Natural killer cell treated with Interleukin-12 subunit alpha and Interleukin-12 subunit beta and Interleukin-15 and Interleukin-18, amount 100 ng/mL, for 72 hours (primary cell): ENCODE measurements around the gene MAP3K6. TPM values are rescaled to one million over a fixed set of nuclear protein-coding genes. Genes with fewer than 3 reads are reported as not detected.

Experiments used
- ATAC-seq, 2 donors: fragments of 150-1000 bp; cut with Tn5 transposase in 1 of 2; sonication (Bioruptor Pico), chemical (Tn5 transposase) in 1 of 2; 2 replicates each; pipeline ENCODE4 v1.10.0; 2021
- DNase-seq: peaks from one replicate; pipeline ENCODE4 v3.0.0; 2022; ENCODE audit warnings: low spot score
- H3K27ac Mint-ChIP-seq, 2 donors: 1 replicate in 1 of 2; 2 replicates in 1 of 2; pipeline ENCODE4 v1.8.0; 2022; ENCODE audit warnings: mixed read lengths in 2 of 2, mild to moderate bottlenecking in 1 of 2, moderate library complexity in 1 of 2
- H3K27me3 Mint-ChIP-seq, 2 donors: 1 replicate in 1 of 2; 2 replicates in 1 of 2; pipeline ENCODE4 v1.8.0; 2022; ENCODE audit warnings: mixed read lengths in 2 of 2
- H3K36me3 Mint-ChIP-seq: one replicate; pipeline ENCODE4 v1.8.0; 2022; ENCODE audit warnings: mixed read lengths
- H3K4me1 Mint-ChIP-seq, 2 donors: 1 replicate in 1 of 2; 2 replicates in 1 of 2; pipeline ENCODE4 v1.8.0; 2022; ENCODE audit warnings: low read depth in 2 of 2, mixed read lengths in 2 of 2, mild to moderate bottlenecking in 1 of 2
- H3K4me3 Mint-ChIP-seq: one replicate; pipeline ENCODE4 v1.8.0; 2022; ENCODE audit warnings: mixed read lengths
- H3K9me3 Mint-ChIP-seq: 2 replicates; pipeline ENCODE4 v1.8.0; 2022; ENCODE audit warnings: mixed read lengths
- total RNA-seq, 2 donors: library from RNA; stranded (reverse); gene quantifications; one replicate each; pipeline ENCODE4 v1.2.3, GENCODE V29; 2022

Gene MAP3K6
- total RNA-seq, 2 donors from 2014 or later: 8.5 TPM

DNA sequence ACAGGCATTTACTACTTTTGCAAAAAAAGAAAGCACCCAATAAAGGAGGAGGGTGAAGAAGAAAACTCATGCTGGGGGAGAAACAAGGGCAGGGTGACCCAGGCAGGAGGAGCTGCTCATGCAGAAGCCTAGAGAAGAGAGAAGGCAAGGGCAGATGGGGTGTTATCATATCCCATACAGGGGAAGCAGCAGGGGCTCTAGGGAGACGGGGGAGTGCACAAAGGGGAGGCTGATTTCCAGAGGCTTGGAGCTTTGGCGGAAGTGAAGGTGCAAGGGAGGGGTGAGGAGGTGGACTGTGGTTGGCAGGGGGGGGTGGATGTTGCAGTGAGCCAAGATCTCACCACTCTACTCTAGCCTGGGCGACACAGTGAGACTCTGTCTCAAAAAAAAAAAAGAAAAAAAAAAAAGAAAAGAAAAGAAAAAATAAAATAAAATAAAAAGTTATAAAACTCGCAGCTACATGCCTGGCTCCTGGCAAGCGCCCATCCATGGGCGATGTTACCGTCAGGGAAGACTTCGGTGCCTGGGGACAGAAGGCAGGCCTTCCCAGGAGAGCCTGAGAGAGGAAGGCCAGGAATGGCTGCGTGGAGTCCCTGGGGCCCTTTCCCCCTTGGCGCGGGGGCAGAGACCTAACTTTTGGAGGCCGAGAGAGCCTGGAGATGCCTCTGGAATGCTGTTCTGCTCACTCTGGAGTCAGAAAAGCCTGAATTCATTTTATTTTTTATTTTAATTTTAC is 11.2 kb upstream of the MAP3K6 start:
- H3K4me1 Mint-ChIP-seq: no peaks in the 10 kb centered on the region
- no peaks in the 10 kb centered on the region for H3K9me3 Mint-ChIP-seq
- no peak overlapping the region for H3K4me3 Mint-ChIP-seq
- H3K27me3 Mint-ChIP-seq: peaks cover 0 to 7% of the 10 kb centered on the region in 2 donors
- no peak overlapping the region for H3K27ac Mint-ChIP-seq
- DNase-seq (peak; percentile 50), ATAC-seq (no peak)
- H3K36me3 Mint-ChIP-seq: no peaks in the 10 kb centered on the region

DNA sequence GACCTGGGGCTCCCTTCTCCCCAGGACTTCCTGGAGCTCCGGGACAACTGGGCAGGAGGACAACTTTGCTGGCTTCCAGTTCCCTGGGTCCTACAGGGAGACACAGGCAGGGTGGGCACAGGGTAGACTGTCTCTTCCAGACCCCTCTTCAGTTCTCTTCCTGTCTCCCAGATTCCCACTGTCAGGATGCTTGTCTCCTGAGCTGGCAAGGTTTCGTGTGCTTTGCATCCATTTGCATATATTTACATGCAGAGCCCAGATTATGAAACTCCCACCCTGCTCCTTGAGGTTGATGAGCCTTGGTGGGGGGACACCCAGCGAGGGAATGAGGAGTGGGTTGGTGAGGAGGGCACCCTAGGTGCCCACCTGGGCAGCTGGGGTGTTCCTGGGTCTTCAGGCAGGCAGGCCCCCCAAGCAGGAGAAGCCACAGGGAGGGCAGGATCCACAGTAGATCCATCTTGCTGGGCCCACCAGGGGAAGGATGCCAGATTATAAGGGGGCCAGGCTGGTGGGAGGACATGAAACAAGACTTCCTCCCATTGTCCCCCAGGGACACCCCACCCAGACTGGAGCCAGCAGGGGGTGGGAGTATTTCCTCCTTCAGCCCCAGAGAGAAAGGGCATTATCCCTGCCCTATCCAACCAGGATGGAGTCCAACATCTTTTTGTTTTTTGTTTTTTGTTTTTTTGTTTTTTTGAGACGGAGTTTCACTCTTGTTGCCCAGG is 7.8 kb upstream of the MAP3K6 start, which contains the start of gene FCN3:
Gene FCN3, minus strand, starts transcription at position 463 of the 725 bp plus-strand sequence. Its CDS starts 6 bp downstream, at position 457.
- Mint-ChIP-seq H3K4me1 (no peaks in the 10 kb centered on the region), H3K27me3 (peaks cover 0 to 3% of the 10 kb centered on the region in 2 donors), H3K27ac (no peak within 1 kb of the TSS), H3K36me3 (no peaks in the 10 kb centered on the region), H3K9me3 (no peaks in the 10 kb centered on the region), H3K4me3 (no peak within 1 kb of the TSS)
- DNase-seq (peak; percentile 53), ATAC-seq (no peak)

DNA sequence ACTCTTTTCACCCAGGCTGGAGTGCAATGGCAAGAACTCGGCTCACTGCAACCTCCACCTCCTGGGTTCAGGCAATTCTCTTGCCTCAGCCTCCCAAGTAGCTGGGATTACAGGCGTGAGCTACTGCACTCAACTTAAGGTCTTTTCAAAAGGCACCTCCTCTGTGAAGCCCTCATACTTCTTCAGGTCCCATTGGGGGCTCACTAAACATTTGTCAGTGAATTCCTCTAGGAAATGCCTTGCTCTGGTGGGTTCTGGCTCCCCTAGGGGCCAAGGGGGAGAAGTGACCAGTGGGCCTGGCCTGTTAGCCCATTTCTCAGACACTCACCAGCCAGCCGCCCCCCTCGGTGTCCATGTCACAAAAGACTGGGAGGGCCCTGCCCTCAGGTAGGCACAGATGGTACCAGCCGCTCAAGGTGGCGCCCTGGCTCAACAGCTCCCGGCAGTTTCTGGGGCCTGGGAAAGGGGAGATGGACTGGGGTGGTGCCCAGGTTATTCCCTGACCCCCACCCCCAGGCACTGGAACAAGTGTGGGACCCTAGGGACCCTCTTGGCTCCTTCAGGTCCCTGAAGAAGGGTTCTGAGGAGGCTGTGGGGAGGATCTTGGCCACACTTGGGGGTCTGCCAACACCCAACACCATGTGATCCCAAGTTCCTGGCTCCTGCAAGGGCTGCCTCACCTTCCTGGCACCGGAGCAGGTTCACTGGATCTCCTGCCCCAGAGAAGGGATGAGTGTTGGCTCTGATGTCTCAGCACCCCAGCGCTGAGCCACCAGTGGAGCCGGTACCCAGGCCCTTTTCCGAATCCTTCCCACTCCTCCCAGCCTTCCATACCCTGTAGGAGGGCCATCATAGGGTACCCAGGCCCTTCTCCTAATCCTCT is 6.3 kb upstream of the MAP3K6 start:
- H3K36me3 Mint-ChIP-seq: no peaks in the 10 kb centered on the region
- no peak for ATAC-seq
- no peaks in the 10 kb centered on the region for H3K9me3 Mint-ChIP-seq
- H3K4me1 Mint-ChIP-seq: peaks cover 3 to 6% of the 10 kb centered on the region in 2 donors
- H3K27ac Mint-ChIP-seq: no peak overlapping the region
- DNase-seq: peak; percentile 60
- H3K4me3 Mint-ChIP-seq: no peak overlapping the region
- peaks cover 0 to 3% of the 10 kb centered on the region in 2 donors for H3K27me3 Mint-ChIP-seq

DNA sequence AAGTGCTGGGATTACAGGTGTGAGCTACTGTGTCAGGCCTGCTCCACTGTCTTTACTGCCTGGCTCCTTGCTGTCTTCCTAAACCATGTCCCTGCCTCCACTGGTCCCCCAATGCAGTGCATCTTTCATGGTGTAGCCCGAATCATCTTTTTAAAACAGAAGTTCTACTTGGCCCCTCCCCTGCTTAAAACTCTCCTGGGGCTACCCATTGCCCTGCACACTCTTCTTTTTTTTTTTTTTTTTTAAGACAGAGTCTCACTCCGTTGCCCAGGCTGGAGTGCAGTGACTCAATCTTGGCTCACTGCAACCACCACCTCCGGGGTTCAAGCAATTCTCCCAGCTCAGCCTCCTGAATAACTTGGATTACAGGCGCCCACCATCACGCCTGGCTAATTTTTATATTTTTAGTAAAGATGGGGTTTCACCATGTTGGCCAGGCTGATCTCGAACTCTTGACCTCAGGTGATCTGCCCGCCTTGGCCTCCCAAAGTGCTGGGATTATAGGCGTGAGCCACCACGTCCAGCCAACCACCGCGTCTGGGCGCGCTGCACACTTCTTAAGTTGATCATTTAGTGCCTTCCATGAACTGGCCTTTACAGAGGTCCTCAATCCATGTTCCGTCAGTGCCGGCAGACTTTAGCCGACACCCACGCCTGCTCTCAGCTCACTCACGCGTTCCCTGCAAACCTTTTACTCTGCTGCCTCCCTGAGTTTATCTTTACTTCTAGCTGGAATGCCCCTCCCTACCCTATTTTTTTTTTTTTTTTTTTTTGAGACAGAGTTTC is 5.5 kb upstream of the MAP3K6 start:
- Mint-ChIP-seq H3K27me3 (peaks cover 0 to 3% of the 10 kb centered on the region in 2 donors), H3K9me3 (no peaks in the 10 kb centered on the region), H3K36me3 (no peaks in the 10 kb centered on the region), H3K4me3 (no peak overlapping the region), H3K27ac (no peak overlapping the region), H3K4me1 (peaks cover 3 to 6% of the 10 kb centered on the region in 2 donors)
- peak; percentile 13 for DNase-seq
- no peak for ATAC-seq

DNA sequence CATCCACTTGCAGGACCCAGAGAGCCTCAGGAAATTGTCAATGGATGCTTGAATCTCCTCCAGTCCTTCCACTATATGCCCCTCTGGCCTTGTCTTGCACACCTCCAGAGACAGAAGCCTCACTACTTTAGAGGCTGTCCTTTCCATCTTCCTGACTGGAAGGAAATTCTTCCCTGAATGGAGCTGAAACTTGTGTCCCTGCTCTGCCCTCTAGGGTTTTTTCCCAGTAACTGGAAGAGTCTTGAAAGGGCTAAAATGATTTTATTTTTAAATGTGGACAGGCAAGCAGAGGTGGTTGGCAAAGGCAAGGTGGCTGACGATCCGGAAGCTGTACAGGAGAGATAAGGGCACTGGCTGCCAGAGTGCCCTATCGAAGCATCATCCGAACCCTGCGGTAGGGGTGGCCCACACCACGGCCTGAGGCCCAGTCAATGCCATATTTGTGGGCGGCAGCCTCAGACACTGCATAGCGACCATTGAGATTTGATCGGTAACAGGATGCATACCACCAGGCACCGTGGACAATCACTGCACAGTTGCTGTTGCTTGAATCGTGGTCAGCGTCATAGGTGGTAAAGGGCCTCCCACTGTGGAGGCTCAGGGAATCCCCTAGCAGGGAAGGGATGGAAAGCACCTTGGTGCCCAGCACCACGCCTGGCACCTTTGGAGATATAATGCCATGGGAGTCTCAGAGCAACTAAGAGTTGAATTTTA is 2.3 kb upstream of the MAP3K6 start:
- ATAC-seq (peak in 1 of 2 donors; percentile 34), DNase-seq (no peak)
- Mint-ChIP-seq H3K36me3 (no peaks in the 10 kb centered on the region), H3K4me3 (no peak overlapping the region), H3K27me3 (no peaks in the 10 kb centered on the region), H3K4me1 (peaks cover 23 to 25% of the 10 kb centered on the region in 2 donors), H3K27ac (no peak overlapping the region), H3K9me3 (no peaks in the 10 kb centered on the region)

DNA sequence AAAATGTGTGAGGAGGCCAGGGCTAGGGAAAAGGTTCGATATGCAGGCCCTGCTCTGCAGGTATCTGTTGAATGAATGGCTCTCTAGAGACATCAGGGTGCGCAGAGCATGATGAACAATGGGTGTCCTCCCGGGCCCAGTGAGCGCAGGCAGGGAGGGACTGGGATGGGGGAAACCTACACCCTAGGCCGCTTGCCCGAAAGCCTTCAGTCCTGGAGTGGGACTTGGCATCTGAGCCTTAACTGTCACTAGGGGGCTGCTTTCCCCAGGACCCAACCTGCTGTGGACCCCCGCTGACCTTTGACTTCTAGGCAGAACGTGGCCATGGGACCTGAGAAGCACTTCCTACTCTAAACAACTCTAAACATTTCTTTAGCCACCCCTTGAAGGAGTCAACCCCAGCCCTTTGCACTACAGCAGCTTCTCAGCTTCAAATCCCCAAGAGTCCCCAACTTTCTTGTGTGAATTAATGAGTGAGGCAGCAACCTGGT is 444 bp upstream of the MAP3K6 start:
- Mint-ChIP-seq H3K4me3 (peak overlapping the region; percentile 75), H3K4me1 (peaks cover 23 to 25% of the 10 kb centered on the region in 2 donors), H3K36me3 (no peaks in the 10 kb centered on the region), H3K27ac (no peak overlapping the region), H3K27me3 (no peaks in the 10 kb centered on the region), H3K9me3 (no peaks in the 10 kb centered on the region)
- no peak for DNase-seq
- no peak for ATAC-seq

DNA sequence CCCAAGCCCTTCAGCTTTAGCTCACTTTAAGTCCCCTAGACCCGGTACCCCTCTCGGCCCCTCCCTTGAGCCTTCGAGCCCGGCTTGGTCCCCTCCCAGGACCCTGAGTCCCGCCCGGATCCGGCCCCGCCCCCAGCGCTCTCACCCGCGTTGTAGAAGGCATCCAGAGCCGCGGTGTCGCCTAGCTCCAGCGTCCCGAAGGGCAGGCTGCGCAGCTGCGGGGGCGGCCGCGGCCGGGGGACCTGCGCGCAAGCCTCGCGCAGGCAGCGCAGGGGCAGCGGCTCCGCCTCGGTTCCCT is 699 bp downstream of the MAP3K6 start:
- Mint-ChIP-seq H3K4me1 (peaks cover 23 to 25% of the 10 kb centered on the region in 2 donors), H3K27me3 (no peaks in the 10 kb centered on the region), H3K27ac (peak overlapping the region; percentile 77 to 81), H3K36me3 (no peaks in the 10 kb centered on the region), H3K4me3 (peak overlapping the region; percentile 90), H3K9me3 (no peaks in the 10 kb centered on the region)
- ATAC-seq (peak; percentile 80 to 84), DNase-seq (peak; percentile 89)

DNA sequence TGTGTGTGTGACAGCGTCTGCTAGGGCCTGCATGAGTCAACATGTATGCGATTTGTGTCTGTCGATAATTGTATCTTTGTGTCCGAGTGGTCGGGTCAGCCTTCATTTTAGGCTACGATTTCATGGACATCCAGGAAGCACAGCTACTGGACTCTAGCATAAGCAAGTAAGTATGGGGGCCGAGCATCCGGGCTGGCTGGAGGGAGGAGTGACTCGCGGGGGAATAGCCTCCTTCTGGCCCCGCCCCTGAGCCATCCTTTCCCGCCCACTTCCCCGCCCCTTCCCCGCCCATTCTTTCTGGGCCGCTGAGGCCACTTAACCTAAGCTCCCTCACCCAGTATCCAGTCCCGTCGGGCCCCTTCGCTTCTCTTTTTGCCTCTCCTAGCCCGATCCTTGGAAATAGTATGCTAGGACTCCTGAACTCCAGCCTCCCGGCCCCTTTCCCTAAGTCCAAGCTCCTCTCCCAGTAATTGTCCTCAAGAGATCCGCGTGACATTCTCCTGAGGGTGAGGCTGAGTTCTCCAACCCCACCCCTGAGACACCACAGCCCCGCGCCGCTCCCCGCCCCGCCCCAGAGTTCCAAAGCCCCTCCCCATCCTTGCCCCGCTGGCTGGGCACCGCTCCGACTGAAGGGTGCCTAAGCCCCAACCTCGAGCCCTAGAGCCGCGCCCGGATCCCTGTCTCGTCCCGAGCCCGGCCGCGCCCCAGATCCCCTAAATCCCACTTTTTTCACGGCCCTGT is 1.2 kb downstream of the MAP3K6 start:
- Mint-ChIP-seq H3K9me3 (no peaks in the 10 kb centered on the region), H3K4me1 (peaks cover 23 to 26% of the 10 kb centered on the region in 2 donors), H3K36me3 (no peaks in the 10 kb centered on the region)

DNA sequence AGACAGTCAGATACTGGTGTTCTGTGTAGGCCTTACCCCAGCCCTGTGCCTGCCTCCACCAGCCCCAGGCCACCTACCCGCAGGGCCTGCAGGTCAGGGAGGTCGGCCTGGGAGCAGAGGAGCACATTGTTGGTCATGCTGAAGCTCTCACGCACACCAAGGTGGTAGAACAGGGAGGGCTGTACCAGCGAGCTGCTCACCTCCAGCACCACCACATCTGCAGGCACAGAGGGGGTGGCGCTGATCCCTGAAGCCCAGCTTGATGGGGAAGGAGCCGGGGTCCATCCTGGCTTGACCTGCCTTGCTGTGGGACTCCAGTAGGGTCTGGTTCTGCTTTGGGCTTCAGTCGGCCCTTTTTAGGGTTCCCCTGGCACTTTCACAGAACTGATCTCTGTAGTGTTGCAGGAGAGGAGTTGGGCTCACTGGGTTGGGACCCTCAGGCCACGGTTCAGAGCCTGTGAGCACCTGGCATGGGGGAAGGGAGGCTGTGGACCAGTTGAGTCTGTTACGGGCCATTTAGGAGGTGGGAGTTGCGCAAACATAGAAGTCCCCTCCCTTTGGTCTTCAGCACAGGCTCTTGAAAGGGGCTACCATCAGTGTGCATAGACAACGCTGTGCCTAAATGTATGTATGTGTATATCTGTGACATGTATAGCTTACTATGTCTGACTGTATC is 1.9 kb downstream of the MAP3K6 start:
- DNase-seq: peak; percentile 45
- H3K4me3 Mint-ChIP-seq: peak overlapping the region; percentile 90
- H3K27me3 Mint-ChIP-seq: no peaks in the 10 kb centered on the region
- H3K27ac Mint-ChIP-seq: peak overlapping the region; percentile 77 to 81
- no peaks in the 10 kb centered on the region for H3K9me3 Mint-ChIP-seq
- peak in 1 of 2 donors; percentile 4 for ATAC-seq
- no peaks in the 10 kb centered on the region for H3K36me3 Mint-ChIP-seq
- peaks cover 27 to 33% of the 10 kb centered on the region in 2 donors for H3K4me1 Mint-ChIP-seq

More for the DNA sequence above, 1.2 kb downstream of the MAP3K6 start:
- Mint-ChIP-seq H3K27ac (peak overlapping the region; percentile 77 to 81), H3K27me3 (no peaks in the 10 kb centered on the region), H3K4me3 (peak overlapping the region; percentile 90)
- DNase-seq (peak; percentile 84), ATAC-seq (peak; percentile 77 to 85)

DNA sequence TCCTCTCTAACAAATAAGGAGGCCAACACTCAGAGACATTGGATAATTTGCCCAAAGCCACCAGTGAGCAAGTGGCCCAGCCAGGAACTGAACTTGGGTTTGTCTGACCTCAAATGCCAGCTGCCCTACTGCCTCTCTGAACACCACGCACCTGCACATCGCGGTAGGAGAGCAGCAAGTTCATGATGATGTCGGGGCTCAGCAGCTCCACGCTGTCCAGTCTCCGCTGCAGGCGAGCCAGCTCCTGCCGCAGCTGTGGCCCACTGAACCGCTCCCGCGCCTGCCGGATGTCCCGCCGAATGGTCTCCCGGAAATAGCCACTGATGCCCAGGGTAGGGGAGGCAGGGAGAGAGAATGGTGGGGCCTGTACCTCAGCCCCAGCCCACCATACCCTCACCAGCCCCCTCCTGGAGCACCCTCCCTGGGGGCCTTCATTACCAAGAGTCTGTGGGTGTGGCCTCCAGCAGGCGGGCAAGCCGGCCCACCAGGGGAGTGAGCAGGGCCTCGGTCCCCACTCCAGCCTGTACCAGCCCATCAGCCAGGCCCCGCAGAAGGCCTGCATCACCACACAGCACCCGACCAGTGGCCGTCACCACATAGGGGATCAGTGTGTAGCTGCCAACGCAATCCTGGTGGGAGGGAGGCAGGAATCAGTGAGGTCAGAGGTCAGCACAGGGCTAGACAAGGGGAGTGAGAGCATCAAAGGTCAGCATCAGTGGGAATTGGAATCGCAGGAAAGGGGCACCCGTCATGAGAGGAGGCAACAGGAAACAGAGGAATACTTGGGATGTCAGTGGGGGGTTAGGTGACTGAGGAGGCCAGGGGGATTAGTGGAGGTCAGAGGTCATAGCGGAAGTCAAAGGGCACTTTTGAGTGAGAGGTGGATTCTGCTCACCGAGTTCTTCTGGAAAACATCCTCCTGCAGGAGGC is 2.7 kb downstream of the MAP3K6 start:
- peaks cover 32 to 39% of the 10 kb centered on the region in 2 donors for H3K4me1 Mint-ChIP-seq
- H3K27me3 Mint-ChIP-seq: no peaks in the 10 kb centered on the region
- no peak for DNase-seq
- H3K27ac Mint-ChIP-seq: peak overlapping the region in 1 of 2 donors; percentile 20
- no peak overlapping the region for H3K4me3 Mint-ChIP-seq
- H3K36me3 Mint-ChIP-seq: no peaks in the 10 kb centered on the region
- ATAC-seq: no peak
- H3K9me3 Mint-ChIP-seq: no peaks in the 10 kb centered on the region

DNA sequence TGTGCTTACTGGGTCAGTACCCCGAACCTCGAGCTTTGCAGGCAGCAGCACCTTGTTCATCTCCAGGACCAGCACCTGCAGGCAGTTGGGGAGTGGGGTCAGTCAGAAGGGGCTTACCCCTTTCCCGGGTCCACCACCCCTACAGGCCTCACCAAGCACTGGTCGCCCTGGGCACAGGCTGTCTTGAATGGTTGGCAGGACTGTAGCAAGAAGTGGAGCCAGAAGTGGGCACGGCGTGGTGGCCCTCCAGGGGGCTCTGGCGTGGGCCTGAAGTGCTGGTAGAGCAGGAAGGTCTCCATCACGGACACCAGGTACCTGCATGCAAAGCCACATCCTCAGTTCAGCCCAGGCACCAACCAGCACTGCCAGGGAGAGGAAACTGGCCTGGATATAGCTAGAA is 5.2 kb downstream of the MAP3K6 start:
- peak overlapping the region; percentile 80 for H3K4me3 Mint-ChIP-seq
- no peak overlapping the region for H3K27ac Mint-ChIP-seq
- H3K9me3 Mint-ChIP-seq: no peaks in the 10 kb centered on the region
- H3K27me3 Mint-ChIP-seq: no peaks in the 10 kb centered on the region
- H3K36me3 Mint-ChIP-seq: no peaks in the 10 kb centered on the region
- peaks cover 37 to 43% of the 10 kb centered on the region in 2 donors for H3K4me1 Mint-ChIP-seq
- ATAC-seq (no peak), DNase-seq (no peak)
